Transverse colon (tissue), 3 donors: ENCODE results near the gene ARHGAP10.

ENCODE experiments used
- CTCF ChIP-seq, 5 experiments: fragments of 200-600 bp in 3 of 5; fragments of 450-650 bp in 2 of 5; sonication (generic) in 3 of 5; IDR thresholded peaks; 1 replicate in 2 of 5; 2 replicates in 3 of 5; pipeline ENCODE4 v1.5.1; 2016 to 2017; ENCODE audit warnings: antibody characterized with exemption in 5 of 5, inconsistent platforms in 3 of 5, mild to moderate bottlenecking in 2 of 5, moderate library complexity in 1 of 5
- POLR2A ChIP-seq: fragments of 450-650 bp; IDR thresholded peaks from one replicate; pipeline ENCODE4 v1.6.1; 2016; ENCODE audit warnings: antibody characterized with exemption, mild to moderate bottlenecking, moderate library complexity

GRCh38 chr4:147693218-147693617, 38.7 kb upstream of the ARHGAP10 start:
- TF ChIP-seq CTCF (IDR thresholded peaks at IDR 0.05), result no peak
- no peak for TF ChIP-seq POLR2A
